HG02763 (cell line): ENCODE results near the gene PPM1H.
"Not testable (repeated sequence)": the region's sequence is repeated elsewhere in the genome, so short reads cannot be mapped to it uniquely, and the experiment has no call there.

Experiments
- ATAC-seq: cut with Tn5 transposase; IDR thresholded peaks from one replicate; pipeline ENCODE4 v1.9.1; 2021; ENCODE audit warnings: mild to moderate bottlenecking, moderate library complexity; ENCODE audit not compliant: unreplicated experiment

The PPM1H gene

DNA sequence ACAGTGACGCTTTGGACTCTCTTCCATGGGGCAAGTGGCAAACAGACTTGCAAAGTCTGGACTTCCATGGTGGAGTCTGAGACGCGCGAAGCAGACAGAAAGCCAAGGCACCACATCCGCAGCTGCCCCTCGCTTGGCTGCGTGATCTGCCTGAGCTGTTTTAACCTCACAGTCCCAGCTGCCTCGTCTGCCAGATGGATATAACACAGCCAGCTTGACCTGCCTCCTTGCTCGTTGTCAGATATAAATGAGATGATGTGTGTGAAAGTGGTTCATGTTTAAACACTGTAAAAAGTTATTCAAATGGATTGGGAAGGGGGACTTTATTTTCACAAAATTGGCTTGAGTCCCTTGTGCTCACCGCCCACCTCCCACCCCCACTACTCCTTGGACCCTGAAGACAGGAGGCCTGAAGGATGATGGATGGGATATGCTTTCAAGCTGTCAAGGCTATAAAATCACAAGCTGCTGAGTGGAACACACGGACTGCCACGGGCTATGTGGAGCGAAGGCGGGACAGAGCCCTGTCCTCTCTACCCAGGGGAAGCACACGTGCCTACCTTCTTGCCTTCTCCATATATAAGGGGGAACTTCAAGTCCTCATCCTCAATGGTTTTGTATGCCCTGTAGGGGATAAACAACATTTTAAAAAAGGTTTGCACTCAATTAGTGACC is 241.4 kb downstream of the PPM1H start:
- no peak for ATAC-seq

DNA sequence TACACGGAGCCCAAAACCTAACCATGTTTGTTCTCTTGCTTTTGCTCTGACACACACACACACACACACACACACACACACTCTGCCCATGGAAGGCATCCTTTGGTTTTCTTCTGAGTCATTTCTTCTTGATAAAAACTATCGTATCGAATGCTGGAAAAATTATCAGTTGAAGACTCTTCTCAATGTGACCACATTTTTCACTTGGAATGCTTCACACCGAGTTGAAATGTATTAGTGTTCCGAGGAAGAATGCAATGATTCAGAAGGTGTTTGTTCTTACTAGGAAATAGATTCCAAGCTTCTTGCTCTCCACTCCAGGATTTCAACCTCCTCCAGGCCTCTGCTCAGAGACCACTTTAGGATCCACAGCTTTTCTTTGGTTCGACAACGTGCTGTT is 242.1 kb downstream of the PPM1H start:
- no peak for ATAC-seq

DNA sequence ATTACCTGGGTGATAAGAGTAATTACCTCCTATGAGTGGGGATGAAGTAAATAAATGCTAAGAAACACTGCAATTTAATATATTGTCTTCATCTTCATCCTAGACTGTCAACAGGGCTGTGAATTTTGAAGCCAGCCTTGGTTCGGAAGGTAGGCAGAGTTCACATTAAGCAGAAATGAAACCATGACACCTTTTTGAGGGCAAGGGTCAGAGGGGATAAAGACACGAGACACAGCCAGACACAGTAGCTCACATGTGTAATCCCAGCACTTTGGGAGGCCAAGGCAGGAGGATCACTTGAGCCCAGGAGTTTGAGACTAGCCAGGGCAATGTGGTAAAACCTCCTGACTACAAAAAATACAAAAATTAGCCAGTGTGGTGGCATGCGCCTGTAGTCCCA is 243.6 kb downstream of the PPM1H start:
- no peak for ATAC-seq

DNA sequence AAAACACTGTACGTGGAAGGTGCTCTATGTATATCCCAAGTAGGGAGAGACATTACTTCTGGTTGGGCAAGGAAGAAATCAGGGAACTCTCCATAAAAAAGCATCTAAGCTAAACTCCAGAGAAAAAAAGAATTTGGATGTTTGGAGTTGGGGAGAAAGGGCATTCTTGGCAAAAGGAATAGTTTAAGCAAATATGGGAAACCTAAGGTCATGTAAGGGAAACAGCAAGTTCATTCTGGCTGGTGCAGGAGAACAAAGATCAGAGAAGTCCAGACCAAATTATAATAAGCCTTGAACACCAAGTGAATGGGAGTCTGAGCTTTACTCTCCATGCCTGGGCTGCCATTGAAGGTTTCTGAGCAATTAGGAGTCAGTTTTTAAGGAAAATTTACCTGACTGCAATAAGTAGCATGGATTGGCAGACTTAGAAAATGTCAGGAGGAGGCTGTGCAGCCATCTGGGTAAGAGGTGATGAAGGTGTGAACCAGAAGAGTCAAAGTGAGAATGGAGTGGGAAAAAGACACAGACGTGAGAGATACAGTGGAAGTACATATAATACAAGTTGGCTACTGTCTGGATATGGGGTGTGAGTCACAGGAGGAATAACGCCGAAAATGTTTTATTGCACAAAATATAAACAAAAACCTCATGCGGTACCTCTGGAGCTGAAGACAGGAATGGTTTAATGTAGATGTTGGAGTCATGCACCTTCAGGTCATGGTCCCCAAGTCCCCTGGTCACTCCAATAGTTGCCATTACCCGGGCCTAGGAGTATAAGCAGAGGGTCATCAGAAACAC is 245.7 kb downstream of the PPM1H start:
- ATAC-seq = no peak

DNA sequence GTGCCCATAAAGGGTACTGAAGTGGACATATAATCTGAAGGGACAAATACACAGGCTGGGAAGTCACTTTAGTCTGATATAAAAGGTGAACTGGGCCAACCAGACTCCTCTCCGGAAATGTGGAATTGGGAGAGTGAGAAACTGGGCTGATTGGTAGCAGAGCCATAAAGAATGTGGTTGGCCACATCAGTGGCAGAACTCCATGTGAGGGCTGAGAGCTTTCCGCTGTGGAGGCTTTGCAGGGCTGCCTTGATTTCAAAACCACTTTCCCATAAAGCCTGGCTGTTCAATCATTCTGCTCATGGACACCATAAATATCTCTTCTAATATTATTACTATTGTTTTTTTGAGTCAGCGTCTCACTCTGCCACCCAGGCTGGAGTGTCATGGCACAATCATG is 248.0 kb downstream of the PPM1H start:
- ATAC-seq = no peak

DNA sequence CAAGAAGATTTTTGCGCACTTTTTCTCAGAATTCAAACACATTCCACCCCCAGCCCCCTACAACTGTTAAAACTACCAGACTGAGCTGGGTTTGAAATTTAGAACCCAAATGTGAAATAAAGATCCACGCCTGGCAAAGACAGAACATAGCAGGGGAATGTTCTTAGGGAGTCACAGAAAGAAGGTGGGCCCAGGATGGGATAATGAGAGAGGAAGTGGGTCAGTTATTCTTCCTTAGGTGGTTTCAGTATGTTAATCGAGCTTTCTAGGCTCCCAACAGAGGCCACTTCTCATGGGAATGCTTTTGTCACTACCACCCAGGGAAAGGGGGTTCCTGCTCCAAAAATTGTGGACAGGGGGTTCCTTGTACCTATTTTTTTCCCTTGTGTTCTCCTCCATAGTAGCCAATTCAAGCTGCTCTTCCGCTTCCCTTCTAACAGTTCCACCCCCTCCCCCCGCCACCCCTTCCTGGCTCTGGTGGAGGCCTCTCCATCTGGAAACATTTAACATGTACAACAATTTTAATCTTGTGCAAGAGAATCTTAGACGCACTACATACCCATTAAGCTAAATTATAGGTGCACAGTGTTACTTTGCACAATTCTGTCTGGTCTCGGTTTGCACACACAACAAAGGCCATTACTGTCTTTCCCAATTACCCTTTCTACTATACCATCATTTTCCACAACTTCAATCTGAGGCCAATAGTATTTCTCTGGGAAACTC is 250.2 kb downstream of the PPM1H start:
- no peak for ATAC-seq

DNA sequence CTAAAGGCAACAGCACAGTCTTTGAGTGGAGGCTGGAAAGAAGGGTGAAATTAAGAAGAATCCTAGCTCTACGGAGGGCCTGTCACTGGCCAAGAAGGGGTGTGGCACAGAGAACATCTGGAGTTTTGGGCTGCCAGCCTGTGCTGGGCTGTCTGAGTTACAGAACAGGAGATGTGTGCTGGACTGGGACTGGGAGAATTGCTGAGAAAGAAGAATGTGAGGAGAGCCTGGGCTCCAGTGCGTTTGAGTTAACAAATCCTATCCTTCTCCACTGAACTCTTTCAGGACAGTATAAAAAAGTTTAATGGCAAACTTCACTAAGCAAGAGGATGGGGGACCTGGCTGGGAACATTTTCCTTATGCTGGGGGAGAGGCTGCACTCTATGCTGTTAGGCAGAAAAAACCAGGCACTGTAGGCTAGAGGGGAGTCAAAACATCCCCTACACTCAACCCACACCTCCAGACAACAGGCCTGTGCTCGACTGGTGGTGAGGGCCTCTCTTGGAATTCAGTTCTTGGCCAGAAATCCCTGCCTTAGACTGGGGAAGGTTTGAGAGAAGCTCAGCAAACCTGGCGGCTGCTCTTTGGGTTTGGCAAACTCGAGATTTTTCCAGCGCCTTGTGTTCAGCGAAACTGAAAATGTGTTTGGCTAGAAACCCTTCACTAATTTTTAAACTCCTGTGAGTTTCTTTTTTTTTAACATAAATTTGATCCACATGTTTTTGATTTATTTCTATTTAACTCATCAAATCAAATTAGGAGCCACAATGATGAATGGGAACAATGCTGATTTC is 251.0 kb downstream of the PPM1H start:
- ATAC-seq = no peak

DNA sequence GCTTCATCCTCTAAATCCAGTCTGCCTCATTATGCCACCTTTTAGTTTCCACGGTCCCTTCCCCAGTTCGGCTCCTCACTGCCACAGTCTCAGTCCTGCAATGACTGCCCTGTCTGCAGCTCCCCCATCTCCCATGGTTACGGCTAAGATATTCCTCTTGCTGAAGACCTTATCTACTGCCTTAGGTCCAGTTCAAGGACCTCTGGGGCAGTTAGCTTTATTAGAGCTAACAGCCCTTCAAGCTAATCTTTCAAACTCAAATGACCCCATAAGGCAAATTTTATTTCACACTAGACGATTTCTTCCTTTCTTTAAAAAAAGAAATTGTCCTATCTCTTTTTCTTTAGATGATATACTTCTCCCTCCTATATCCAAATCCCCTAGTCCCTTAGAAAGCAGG is 253.6 kb downstream of the PPM1H start:
- no peak for ATAC-seq

DNA sequence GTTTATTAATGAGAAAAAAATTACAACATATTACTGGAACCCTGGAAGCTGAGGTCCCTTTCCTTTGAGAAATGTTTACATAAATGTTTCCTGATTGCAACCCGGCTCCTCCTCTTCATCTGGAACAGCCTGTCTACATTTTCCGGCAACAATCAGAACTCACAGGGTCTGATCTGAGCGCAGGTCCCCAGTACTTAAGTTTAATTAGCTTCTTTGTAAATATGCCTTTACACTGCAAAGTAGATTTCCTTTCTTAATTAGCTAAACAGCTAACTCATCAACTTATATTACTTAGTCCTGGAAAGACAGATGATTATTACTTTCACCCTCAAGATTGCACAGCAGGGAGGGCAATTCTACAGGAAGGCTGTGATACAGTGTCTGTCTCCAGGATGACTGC is 255.3 kb downstream of the PPM1H start:
- no peak for ATAC-seq

DNA sequence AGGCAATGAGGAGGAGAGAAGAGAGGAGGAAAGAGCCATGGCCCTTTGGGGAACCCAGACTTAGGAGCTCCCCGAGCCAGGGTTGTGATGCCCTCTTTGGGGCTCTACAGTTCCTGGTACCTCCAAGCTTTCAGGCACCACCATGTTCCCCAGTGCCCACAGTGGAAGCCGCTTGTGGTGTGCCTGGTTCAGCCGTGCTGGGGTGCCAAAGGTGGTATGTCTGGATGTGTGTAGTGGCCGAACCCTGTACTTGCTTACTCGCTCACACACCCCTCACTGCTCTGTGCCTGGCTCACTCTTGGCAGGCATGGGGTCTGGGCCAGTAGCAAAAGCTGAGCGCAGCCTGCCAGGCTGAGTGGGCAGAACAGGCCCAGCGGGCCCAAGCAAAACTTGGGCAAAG is 257.6 kb downstream of the PPM1H start:
- no peak for ATAC-seq

DNA sequence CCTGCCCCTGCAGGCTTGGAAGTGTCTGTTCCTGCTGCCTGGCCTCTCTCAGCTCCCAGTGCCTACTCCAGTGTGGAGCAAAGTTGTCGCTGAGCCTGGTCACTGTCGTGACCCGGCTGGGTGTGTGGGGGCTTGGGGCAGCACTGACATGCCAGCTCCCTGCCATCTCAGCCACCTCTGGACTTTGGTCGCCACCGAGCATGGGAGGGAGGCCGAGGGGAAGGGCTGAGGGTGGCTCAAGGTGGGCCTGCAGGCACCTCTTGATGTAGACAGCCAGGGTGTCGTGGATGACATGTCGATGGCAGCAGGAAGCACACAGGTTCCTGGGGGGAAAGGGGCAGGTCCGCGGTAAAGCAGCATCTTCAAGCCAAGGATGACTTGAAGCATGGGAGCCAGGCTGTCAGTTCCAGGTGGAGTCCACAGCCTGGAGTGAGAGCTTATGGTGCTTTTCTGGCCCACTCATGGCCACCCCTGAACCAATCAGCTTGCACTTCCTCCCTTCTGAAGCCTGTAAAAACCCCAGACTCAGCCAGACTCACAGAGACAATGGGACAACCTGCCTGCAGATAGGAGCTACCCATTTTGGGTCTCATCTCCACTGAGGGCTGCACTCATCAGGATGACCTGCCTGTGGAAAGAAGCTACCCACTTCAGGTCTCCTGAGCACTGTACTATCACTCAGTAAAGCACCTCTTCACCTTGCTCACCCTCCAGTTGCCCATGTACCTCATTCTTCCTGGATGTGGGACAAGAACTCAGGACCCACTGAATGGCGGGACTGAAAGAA is 258.2 kb downstream of the PPM1H start:
- ATAC-seq = no peak

DNA sequence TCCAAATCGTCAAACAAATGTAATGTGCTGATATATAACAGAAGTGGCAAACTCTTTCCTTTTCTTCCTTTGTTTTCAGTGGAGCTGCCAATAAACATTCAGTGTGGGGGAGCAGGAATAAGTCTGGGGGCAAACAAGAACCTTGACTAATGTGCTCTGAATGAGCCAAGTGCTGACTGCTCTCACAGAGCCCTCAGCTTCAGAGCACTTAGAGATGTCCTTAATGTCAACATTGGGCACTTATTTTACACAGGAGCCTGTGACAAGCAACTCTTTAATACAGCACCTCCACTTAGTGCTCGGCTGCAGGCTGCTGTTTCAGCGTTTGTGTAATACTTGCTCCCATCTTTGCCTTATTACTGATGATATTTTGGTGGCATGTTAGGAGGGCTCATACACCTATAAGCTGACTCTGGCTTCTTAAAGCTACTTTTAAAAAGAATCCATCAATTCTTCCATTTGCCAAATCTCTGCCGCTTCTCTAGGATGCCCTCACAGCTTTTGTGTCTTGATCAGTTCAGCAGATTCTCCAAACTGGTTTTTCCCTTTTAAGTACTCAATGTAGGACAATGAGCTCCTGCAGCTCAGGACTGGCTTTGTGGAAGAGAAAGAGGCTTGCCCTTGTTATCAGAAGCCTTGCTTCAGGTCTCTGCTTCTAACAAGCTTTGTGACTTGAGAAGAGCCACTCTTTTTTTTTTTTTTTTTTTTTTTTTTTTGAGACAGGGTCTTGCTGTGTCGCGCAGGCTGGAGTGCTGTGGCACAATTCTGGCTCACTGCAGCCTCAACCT is 261.7 kb downstream of the PPM1H start:
- no peak for ATAC-seq

DNA sequence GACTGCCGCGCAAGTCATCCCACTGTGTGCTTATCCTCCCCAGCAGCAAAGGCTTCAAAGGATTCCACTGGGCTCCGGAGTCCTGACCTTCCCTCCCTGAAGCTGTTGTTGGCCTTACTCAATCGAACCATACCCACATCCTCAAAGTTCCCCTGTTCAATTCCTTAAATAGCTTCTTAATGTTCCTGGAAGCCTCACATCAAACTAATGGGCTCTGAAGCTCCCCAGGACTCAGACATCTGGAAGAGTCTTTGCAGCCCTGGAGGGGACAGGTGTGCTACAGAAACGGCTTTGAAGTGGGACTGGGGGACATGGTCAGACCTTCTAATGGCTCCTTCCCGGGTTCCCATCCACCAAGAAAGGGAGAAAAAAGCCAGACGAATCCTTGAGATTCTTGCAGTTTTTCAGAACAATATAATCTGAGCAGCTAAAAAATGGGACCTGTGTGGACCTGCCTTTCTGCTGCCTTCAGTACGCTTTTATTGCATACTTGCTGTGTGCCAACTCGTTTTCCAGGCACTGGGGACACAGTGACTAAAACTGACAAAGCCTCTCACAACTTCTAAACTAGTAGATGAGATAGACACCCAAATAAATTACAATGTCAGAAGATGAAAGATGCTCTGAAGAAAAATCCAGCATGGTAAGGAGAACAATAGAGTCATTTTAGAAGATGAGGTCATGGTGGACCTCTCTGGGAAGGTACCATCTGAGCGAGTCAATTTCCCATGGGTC is 263.8 kb downstream of the PPM1H start:
- ATAC-seq = no peak

DNA sequence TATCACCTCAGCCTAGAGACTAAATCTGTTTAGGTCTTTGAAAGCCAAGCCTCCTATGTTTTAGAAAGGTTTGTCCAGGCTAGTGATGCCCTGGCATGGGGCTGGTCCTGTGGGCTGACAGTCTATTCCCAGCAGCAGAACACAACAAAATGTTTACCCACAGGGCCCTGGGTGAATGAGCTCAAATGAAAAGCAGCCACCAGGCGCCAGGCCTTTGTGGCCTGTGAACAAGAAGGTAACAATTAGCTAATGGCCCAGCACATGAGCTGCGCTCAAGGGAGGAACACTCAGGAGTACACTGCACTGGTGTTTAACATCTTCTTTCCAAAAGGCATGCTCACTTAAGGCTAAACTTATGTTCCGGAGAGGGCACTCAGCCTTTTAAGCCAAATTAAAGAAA is 266.2 kb downstream of the PPM1H start:
- no peak for ATAC-seq

DNA sequence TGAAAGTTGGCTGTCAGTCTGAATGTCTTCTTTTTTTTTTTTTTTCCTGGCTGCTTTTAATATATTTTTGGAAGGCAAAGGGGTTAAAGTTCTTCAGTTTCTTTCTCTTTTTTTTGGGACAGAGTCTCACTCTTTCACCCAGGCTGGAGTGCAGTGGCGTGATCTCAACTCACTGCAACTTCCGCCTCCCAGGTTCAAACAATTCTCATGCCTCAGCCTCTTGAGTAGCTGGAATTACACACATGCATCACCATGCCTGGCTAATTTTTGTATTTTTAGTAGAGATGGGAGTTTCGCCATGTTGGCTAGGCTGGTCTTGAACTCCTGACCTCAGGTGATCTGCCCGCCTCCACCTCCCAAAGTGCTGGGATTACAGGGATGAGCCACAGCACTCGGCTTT is 270.0 kb downstream of the PPM1H start:
- ATAC-seq = not testable (repeated sequence)

DNA sequence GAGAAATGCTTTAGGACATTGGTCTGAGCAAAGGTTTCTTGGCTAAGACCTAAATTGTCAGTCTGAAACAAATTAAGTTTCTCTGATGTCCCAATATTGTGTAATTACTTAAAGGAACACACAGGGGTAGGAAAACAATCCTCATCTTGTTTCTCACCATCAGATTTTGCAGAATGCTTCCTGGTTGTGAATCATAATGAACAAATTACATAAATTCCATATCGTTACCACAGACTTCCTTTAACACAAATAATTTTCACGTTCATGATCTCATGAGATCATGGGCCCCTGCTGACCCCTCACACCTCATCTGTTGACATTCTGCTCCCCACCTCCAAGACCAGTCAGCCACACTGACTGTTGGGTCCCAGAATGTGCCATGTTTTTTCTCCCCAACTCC is 274.2 kb downstream of the PPM1H start:
- no peak for ATAC-seq

DNA sequence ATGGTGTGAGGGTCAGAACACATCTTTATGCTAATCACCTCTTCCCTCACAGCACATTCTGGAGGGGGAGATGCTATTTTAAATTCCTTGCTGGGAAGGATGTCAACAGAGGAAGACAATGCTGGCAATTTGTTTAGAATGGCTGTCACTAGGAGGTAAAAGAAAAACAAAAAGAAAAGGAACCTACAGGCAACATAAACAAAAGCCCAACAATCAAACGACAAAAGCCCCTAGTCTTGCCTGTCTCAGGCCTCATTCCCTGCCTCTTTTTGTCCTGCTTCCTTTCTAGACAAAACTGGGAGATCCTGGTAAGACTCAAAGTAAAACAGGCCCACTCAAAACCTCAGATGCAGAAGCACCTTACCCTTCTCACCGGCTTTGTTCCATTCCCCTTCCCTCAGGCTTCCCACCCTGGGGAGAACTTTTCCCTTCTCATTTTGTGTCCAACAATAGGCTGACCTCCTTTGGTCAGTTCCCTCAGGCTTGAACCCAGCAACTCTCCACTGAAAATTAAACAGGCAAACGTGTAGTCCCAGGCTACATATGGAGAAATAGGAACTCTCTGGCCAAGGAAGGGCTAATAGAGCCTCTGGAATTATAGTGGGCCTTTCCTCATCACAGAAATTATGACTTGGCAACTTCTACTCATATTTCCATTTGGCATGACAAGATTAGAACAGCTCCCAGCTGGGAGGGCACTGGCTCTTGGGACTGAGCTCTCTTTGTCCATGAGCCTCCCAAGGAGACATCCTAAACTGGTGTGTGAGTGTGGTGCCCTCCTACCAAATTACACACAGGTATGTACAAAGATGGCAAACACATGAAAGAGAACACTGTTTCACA is 275.3 kb downstream of the PPM1H start:
- ATAC-seq = no peak

DNA sequence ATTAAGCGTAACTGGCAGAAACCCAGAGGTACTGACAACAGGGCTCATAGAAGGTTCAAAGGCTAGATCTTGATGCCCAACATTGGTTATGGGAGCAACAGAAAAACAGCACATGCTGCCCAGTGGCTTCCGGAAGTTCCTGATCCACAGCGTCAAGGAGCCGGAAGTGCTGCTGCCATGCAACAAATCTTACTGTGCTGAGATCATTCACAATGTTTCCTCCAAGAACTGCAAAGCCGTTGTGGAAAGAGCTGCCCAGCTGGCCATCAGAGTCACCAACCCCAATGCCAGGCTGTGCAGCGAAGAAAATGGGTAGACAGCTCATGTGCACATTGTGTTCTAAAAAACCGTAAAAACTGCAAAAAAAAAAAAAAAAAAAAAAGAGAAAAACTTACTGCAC is 276.0 kb downstream of the PPM1H start:
- no peak for ATAC-seq
